K562 (cell line): ENCODE results near the gene RABL6. TPM values are rescaled to one million over a fixed set of nuclear protein-coding genes. Genes with fewer than 3 reads are reported as not detected.

Experiments used
- CXXC5 ChIP-seq: fragments of 250-450 bp; sonication (Bioruptor Pico); IDR thresholded peaks from 2 replicates; pipeline ENCODE4 v1.8.0; 2022; ENCODE audit warnings: inconsistent platforms, mild to moderate bottlenecking, moderate library complexity
- E2F6 ChIP-seq, 2 experiments: IDR thresholded peaks; 2 replicates each; pipeline ENCODE4 v1.6.1; 2011; ENCODE audit warnings: borderline replicate concordance in 1 of 2, control low read depth in 1 of 2, low read depth in 1 of 2, low read length in 1 of 2, mild to moderate bottlenecking in 1 of 2, mixed read lengths in 1 of 2, moderate library complexity in 1 of 2; ENCODE audit not compliant: insufficient read depth in 1 of 2, insufficient read length in 1 of 2, poor library complexity in 1 of 2, severe bottlenecking in 1 of 2; ENCODE audit errors: extremely low read depth in 1 of 2
- L3MBTL2 ChIP-seq: fragments of 450-650 bp; IDR thresholded peaks from 2 replicates; pipeline ENCODE4 v1.6.1; 2016; ENCODE audit warnings: mild to moderate bottlenecking, moderate library complexity
- MITF ChIP-seq: IDR thresholded peaks from 2 replicates; pipeline ENCODE4 v1.6.1; 2014; ENCODE audit warnings: antibody characterized with exemption
- NFIC ChIP-seq: fragments of 450-650 bp; IDR thresholded peaks from 2 replicates; pipeline ENCODE4 v1.6.1; 2017; ENCODE audit warnings: mild to moderate bottlenecking, inconsistent platforms
- NRF1 ChIP-seq, 2 experiments: fragments of 450-650 bp; IDR thresholded peaks in 1 of 2; conservative IDR thresholded peaks in 1 of 2; 2 replicates each; pipeline ENCODE4 v1.6.1; 2014; ENCODE audit warnings: mild to moderate bottlenecking in 2 of 2
- RBFOX2 ChIP-seq: fragments of 200-400 bp; formaldehyde crosslinking; IDR thresholded peaks from 2 replicates; pipeline ENCODE4 v1.6.1; 2017; ENCODE audit warnings: low read depth, mild to moderate bottlenecking, low read length, moderate library complexity
- SAFB ChIP-seq: fragments of 200-400 bp; formaldehyde crosslinking; IDR thresholded peaks from 2 replicates; pipeline ENCODE4 v1.6.1; 2017; ENCODE audit warnings: low read depth, low read length, borderline replicate concordance
- XRCC5 ChIP-seq: fragments of 200-400 bp; formaldehyde crosslinking; IDR thresholded peaks from 2 replicates; pipeline ENCODE4 v1.6.1; 2017; ENCODE audit warnings: low read depth, mild to moderate bottlenecking, low read length
- ZBTB7A ChIP-seq: IDR thresholded peaks from 2 replicates; pipeline ENCODE4 v1.6.1; 2011; ENCODE audit warnings: low read depth, mild to moderate bottlenecking, low read length, moderate library complexity, borderline replicate concordance; ENCODE audit not compliant: control insufficient read depth
- ZNF282 ChIP-seq: sonication (generic); formaldehyde crosslinking; IDR thresholded peaks from 2 replicates; pipeline ENCODE4 v1.8.1; 2023; ENCODE audit warnings: missing genetic modification reagents
- polyA plus RNA-seq, 8 experiments: library from polyadenylated mRNA; depleted of rRNA in 4 of 8; stranded (reverse) in 5 of 8; unstranded in 3 of 8; fragments of >200 nt; fragmentation: Nextera tagmentation in 2 of 8; fragmentation: Illumina TruSeq in 1 of 8; extraction: Ambion mirVana in 2 of 8; extraction: Trizol in 1 of 8; gene quantifications; 2 replicates each; pipeline versions ENCODE4 v1.2.1 to v1.2.3, GENCODE V29; 2011 to 2014; ENCODE audit warnings: inconsistent platforms in 1 of 8, missing spikeins in 1 of 8
- total RNA-seq, 7 experiments: library from RNA; depleted of rRNA in 6 of 7; stranded (reverse); fragments of >200 nt in 6 of 7; fragmentation: Illumina TruSeq in 2 of 7; extraction: Trizol in 2 of 7; gene quantifications; 2 replicates each; pipeline versions ENCODE4 v1.2.1 to v1.2.3, GENCODE V29; 2011 to 2021; ENCODE audit warnings: low replicate concordance in 1 of 7
- TF ChIP-seq, protein P1 (sequence below): fragments of 450-650 bp; IDR thresholded peaks from 2 replicates; pipeline ENCODE4 v1.6.1; 2016; ENCODE audit warnings: mild to moderate bottlenecking, moderate library complexity

RABL6 gene
- total and polyA plus RNA-seq, 9 of the 15 experiments (the other 6 are each of a cell fraction or from before 2014, with no cell fraction given): 5.6 to 181 (median 84.5) TPM

GRCh38 chr9:136799854-136800657, 7.7 kb upstream of the RABL6 start (continued):
- TF ChIP-seq, protein P1, sequence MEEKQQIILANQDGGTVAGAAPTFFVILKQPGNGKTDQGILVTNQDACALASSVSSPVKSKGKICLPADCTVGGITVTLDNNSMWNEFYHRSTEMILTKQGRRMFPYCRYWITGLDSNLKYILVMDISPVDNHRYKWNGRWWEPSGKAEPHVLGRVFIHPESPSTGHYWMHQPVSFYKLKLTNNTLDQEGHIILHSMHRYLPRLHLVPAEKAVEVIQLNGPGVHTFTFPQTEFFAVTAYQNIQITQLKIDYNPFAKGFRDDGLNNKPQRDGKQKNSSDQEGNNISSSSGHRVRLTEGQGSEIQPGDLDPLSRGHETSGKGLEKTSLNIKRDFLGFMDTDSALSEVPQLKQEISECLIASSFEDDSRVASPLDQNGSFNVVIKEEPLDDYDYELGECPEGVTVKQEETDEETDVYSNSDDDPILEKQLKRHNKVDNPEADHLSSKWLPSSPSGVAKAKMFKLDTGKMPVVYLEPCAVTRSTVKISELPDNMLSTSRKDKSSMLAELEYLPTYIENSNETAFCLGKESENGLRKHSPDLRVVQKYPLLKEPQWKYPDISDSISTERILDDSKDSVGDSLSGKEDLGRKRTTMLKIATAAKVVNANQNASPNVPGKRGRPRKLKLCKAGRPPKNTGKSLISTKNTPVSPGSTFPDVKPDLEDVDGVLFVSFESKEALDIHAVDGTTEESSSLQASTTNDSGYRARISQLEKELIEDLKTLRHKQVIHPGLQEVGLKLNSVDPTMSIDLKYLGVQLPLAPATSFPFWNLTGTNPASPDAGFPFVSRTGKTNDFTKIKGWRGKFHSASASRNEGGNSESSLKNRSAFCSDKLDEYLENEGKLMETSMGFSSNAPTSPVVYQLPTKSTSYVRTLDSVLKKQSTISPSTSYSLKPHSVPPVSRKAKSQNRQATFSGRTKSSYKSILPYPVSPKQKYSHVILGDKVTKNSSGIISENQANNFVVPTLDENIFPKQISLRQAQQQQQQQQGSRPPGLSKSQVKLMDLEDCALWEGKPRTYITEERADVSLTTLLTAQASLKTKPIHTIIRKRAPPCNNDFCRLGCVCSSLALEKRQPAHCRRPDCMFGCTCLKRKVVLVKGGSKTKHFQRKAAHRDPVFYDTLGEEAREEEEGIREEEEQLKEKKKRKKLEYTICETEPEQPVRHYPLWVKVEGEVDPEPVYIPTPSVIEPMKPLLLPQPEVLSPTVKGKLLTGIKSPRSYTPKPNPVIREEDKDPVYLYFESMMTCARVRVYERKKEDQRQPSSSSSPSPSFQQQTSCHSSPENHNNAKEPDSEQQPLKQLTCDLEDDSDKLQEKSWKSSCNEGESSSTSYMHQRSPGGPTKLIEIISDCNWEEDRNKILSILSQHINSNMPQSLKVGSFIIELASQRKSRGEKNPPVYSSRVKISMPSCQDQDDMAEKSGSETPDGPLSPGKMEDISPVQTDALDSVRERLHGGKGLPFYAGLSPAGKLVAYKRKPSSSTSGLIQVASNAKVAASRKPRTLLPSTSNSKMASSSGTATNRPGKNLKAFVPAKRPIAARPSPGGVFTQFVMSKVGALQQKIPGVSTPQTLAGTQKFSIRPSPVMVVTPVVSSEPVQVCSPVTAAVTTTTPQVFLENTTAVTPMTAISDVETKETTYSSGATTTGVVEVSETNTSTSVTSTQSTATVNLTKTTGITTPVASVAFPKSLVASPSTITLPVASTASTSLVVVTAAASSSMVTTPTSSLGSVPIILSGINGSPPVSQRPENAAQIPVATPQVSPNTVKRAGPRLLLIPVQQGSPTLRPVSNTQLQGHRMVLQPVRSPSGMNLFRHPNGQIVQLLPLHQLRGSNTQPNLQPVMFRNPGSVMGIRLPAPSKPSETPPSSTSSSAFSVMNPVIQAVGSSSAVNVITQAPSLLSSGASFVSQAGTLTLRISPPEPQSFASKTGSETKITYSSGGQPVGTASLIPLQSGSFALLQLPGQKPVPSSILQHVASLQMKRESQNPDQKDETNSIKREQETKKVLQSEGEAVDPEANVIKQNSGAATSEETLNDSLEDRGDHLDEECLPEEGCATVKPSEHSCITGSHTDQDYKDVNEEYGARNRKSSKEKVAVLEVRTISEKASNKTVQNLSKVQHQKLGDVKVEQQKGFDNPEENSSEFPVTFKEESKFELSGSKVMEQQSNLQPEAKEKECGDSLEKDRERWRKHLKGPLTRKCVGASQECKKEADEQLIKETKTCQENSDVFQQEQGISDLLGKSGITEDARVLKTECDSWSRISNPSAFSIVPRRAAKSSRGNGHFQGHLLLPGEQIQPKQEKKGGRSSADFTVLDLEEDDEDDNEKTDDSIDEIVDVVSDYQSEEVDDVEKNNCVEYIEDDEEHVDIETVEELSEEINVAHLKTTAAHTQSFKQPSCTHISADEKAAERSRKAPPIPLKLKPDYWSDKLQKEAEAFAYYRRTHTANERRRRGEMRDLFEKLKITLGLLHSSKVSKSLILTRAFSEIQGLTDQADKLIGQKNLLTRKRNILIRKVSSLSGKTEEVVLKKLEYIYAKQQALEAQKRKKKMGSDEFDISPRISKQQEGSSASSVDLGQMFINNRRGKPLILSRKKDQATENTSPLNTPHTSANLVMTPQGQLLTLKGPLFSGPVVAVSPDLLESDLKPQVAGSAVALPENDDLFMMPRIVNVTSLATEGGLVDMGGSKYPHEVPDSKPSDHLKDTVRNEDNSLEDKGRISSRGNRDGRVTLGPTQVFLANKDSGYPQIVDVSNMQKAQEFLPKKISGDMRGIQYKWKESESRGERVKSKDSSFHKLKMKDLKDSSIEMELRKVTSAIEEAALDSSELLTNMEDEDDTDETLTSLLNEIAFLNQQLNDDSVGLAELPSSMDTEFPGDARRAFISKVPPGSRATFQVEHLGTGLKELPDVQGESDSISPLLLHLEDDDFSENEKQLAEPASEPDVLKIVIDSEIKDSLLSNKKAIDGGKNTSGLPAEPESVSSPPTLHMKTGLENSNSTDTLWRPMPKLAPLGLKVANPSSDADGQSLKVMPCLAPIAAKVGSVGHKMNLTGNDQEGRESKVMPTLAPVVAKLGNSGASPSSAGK: peak; percentile 90
- peak; percentile 47 for TF ChIP-seq RBFOX2
- TF ChIP-seq ZNF282 (CRISPR knock-in tag): no peak
- peak; percentile 27; the same call in 1 of the 2 replicates for TF ChIP-seq CXXC5
- peak; percentile 75 to 78 for TF ChIP-seq NRF1 (conservative IDR thresholded peaks at IDR 0.05 in 1 of 2, IDR thresholded peaks at IDR 0.05 in 1 of 2)
- TF ChIP-seq XRCC5: 0 out of 2 replicates have a peak, but pooled peaks have one; percentile 3
- TF ChIP-seq SAFB: peak; percentile 61; the same call in 1 of the 2 replicates
- TF ChIP-seq E2F6 (IDR thresholded peaks at IDR 0.05; ENCODE audit: borderline replicate concordance in 1 of 2, extremely low read depth in 1 of 2, insufficient read depth in 1 of 2, insufficient read length in 1 of 2, low read depth in 1 of 2, low read length in 1 of 2, poor library complexity in 1 of 2, severe bottlenecking in 1 of 2): peak; percentile 71 to 92
- TF ChIP-seq NFIC: 0 out of 2 replicates have a peak, but pooled peaks have one; percentile 13
- peak; percentile 58 for TF ChIP-seq ZBTB7A
- TF ChIP-seq L3MBTL2: peak; percentile 90
- no peak for TF ChIP-seq MITF
